Measurements from ENCODE around the gene HSD11B2.

The HSD11B2 gene

DNA sequence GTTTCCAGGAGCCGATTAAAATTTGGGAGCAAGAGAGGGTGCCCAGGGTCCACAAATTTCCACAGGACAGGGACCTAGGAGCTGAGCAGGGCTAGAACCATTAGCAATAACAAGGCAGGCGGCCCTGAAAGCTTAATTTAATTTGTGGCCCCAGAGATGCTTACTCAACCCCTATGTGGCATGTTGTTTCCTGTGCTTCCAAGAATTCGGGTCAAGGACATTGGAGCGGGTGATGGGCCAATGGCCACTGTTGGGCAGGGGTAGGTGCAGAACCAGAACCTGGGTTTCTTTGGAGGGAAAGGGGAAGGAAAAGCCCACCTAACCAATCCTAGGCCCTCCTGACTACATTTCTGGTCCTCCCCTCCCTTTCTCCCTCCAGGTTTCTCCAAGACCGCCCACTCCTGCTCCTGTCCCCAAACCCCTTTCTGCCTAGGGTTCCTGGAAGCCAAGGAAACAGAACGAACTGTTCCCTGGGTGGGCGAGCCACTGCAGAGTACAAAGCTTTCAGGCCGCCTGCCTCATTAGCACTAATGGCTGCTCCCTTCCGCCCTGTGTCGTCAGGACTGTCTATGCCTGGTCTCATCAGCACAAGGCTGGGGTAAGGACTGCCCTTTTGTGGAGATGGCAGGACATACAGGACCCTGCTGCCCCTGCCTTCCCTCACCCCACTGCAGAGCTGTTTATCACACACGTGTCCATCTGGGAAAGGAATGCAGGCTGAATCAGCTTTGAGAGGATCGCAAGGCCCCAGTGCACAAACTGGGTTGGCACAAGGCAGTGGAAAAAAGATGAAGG, 53.0 kb downstream of the HSD11B2 start:
- DNase-seq, result no peak

DNA sequence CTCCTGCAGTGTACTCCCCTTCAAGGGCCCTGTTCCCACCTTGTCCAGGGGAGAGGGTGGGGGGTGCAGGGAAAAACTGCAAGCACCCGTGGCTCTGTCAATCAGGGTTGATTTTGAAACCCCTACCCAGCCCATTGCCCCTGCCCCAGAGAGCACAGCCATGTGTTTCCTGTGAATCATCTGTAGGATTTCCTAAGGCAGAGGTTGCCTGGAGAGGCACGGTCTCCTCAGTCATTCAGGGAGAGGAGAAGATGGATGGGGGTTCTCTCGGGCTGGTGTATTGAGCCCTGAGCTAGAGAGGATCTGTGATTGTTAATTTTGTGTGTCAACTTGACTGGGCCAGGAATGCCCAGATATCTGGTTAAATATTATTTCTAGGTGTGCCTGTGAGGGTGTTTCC, 55.9 kb downstream of the HSD11B2 start:
- DNase-seq, result no peak
